GM21367 (cell line): Measurements from ENCODE around the gene OGFR.

Experiments used
- ATAC-seq: cut with Tn5 transposase; IDR thresholded peaks from one replicate; pipeline ENCODE4 v1.9.1; 2021; ENCODE audit not compliant: unreplicated experiment

The OGFR gene

DNA sequence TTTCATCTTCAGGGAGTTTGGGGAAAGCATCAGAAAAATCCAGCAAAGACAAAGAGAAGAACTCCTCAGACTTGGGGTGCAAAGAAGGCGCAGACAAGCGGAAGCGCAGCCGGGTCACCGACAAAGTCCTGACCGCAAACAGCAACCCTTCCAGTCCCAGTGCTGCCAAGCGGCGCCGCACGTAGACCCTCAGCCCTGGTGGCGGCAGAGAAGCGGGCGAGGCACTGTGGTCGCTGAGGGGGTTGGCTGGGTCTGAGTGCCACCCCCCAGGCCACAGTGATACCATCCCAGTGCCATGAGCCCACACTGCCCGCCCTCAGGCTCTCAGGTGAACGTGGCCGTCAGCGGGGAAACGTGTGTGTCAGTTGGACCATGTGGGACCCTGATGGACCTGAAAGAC lies 5.2 kb upstream of the OGFR start:
- no peak for ATAC-seq

- ATAC-seq = no peak
Observed at GRCh38 chr20:62799873-62800272, 4.8 kb upstream of the OGFR start.

- no peak for ATAC-seq
Observed at GRCh38 chr20:62800314-62801259, 4.0 kb upstream of the OGFR start.

DNA sequence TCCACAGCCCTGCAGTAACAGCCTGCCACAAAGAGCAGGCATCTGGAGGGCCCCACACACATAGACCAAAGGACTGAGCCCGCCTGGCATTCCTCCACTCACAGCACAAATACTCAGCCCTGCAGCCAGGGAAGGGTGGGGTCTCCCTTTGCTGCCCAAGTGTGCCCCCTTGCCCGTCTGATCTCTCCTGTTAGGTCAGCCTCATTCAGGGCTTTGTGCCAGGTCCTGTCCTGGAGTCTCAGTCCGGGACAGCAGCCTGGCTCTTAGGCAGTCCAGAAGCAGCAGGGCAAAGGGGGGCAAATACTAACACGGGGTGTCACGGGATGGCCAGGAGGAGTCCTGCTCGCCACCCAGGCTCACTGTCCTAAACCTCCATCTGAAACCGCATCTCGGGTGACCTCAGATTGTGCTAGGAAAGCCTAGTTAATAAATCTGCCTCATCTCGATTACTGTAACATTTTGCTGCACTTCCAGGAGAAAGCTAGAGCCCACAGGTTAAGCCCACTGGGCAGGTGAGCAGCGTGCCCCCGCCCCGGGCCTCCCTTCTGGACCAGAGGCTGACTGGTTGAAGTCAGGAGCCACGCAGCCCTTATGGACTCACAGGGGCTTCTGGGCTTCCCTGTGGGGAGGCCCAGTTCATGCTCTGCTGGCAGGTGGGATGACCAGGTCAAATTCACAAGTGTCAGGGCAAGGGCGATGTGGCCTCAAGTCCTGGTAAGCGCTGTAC lies 3.2 kb upstream of the OGFR start:
- ATAC-seq = no peak

DNA sequence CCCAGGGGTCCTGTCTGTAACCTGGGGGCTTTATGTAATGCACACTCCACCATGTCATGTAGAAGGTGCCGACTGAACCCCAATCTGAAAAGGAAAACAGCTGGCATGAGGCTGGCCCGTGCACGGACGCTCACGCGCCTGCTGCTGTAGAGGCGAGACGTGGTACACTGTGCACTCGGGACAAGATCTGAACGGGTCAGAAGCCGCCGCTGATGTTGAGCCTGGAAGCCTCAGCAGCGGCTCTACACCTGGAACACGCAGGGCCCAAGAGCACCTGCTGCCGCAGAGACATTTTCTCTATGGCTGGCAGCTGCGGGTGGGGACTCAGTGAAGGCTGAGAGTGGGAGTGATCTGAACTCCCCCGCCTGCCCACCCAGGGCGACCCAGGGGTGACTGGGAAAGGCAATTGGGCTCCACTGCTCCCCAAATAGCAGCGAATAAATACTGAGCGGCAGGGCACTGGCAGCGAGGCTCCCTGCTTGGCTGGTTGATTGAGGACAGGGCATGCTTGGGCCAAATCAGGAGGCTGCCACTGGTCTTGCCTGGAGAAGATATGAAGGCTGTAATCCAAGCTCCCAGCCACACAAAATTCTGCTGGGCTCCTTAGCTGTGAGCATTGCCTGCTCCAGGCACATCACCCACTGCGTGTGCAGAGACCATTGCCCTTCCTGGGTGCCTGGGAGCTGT lies 2.5 kb upstream of the OGFR start:
- no peak for ATAC-seq

DNA sequence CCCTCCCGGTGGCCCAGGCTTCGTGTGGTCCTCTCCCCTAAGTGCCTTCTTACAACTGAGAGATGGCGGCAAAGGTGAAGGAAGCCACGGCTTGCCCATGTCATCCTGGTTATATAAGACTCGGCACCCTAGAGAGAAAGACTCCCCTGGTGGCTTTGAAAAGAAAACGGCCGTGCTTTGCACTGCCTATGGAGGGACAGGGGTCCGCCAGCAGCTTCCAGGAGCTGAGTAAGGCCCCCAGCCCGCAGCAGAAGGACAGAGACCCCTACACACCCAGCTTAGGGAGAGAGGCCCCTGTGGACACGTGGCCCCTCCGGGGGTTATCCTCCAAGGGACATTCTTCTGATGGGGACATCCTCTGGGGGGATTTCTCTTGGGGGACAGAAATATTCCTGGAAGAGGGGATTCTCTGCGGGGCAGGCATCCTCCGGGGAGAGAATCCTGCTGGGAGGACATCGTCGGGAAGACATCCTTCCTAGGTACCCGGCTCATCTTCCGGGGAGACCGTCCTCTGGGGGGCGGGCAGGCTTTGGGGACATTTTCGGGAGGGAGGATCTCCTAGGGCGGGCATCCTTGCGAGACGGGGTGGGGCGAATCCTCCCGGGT lies 511 bp upstream of the OGFR start:
- no peak for ATAC-seq

DNA sequence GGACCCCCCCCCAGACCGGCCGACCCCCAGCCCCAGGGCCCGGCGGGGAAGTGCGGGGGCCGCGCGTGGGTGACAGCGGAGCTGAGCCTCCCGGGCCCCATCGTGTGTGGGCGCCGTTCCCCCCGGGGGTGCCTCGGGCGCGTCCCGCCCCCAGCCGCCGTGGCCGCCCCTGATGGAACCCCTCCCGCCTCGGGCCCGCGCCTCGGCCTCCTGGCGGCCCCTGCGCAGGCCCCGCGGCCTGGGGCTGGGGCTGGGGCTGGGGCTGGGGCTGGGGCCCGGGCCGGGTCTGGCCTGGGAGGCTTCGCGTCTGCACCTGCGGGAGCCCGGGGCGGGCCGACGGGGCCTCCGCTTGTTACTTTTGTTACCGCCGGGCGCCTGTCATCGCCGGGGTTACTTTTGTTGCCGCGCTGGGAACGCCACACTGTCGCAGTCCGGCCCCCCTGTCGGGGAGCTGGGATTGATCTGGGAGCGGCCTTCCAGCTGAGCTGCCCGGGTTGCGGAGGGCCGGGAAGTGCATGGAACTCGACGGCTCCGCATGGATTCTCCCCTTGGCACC lies 598 bp downstream of the OGFR start:
- ATAC-seq = no peak

GRCh38 chr20:62805711-62806382 lies 1.2 kb downstream of the OGFR start:
- no peak for ATAC-seq

GRCh38 chr20:62806383-62807050 lies 1.9 kb downstream of the OGFR start:
- ATAC-seq = no peak

GRCh38 chr20:62807444-62808210 lies 3.0 kb downstream of the OGFR start:
- no peak for ATAC-seq

GRCh38 chr20:62808211-62808865 lies 3.7 kb downstream of the OGFR start:
- no peak for ATAC-seq

GRCh38 chr20:62809530-62810428 lies 5.1 kb downstream of the OGFR start:
- no peak for ATAC-seq

- no peak for ATAC-seq
Observed at GRCh38 chr20:62811320-62811719, 6.7 kb downstream of the OGFR start.

DNA sequence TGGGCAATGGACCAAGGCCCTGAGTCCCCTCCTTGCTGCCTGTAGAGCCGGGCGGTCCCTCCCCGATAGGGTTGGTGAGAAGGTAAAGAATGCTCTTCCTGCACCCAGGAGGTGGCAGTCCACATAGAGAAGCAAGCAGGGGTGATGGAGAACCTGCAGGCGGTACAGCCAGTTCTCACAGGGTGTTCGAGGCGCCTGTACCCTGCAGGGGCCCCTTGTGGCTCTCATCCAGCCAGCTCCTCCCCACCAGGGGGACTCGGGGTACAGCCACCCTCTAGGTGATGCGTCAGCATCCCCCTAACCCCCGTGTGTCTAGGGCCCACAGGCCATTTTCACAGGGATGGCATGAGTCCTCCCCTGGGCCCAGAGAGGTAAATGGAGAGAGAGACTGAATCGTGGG lies 7.1 kb downstream of the OGFR start:
- ATAC-seq = no peak

DNA sequence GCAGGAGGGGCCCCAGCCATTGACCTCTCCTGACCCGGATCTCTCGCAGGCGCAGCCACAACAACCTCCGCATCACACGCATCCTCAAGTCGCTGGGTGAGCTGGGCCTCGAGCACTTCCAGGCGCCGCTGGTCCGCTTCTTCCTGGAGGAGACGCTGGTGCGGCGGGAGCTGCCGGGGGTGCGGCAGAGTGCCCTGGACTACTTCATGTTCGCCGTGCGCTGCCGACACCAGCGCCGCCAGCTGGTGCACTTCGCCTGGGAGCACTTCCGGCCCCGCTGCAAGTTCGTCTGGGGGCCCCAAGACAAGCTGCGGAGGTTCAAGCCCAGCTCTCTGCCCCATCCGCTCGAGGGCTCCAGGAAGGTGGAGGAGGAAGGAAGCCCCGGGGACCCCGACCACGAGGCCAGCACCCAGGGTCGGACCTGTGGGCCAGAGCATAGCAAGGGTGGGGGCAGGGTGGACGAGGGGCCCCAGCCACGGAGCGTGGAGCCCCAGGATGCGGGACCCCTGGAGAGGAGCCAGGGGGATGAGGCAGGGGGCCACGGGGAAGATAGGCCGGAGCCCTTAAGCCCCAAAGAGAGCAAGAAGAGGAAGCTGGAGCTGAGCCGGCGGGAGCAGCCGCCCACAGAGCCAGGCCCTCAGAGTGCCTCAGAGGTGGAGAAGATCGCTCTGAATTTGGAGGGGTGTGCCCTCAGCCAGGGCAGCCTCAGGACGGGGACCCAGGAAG lies 7.7 kb downstream of the OGFR start:
- no peak for ATAC-seq

DNA sequence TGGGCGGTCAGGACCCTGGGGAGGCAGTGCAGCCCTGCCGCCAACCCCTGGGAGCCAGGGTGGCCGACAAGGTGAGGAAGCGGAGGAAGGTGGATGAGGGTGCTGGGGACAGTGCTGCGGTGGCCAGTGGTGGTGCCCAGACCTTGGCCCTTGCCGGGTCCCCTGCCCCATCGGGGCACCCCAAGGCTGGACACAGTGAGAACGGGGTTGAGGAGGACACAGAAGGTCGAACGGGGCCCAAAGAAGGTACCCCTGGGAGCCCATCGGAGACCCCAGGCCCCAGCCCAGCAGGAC lies 8.2 kb downstream of the OGFR start:
- ATAC-seq = no peak

DNA sequence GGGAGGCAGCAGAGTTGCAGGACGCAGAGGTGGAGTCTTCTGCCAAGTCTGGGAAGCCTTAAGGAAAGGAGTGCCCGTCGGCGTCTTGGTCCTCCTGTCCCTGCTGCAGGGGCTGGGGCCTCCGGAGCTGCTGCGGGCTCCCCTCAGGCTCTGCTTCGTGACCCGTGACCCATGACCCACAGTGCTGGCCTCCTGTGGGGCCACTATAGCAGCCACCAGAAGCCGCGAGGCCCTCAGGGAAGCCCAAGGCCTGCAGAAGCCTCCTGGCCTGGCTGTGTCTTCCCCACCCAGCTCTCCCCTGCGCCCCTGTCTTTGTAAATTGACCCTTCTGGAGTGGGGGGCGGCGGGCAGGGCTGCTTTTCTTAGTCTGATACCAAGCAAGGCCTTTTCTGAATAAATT lies 9.0 kb downstream of the OGFR start:
- ATAC-seq = no peak
